ENCODE measurements around the gene KCNK5. TPM values are rescaled to one million over a fixed set of nuclear protein-coding genes. Genes with fewer than 3 reads are reported as not detected.

The KCNK5 gene
- total and polyA plus RNA-seq, 9 of the 15 experiments (the other 6 are each of a cell fraction or from before 2014, with no cell fraction given): 1.5 to 45.8 (median 25.8) TPM

DNA sequence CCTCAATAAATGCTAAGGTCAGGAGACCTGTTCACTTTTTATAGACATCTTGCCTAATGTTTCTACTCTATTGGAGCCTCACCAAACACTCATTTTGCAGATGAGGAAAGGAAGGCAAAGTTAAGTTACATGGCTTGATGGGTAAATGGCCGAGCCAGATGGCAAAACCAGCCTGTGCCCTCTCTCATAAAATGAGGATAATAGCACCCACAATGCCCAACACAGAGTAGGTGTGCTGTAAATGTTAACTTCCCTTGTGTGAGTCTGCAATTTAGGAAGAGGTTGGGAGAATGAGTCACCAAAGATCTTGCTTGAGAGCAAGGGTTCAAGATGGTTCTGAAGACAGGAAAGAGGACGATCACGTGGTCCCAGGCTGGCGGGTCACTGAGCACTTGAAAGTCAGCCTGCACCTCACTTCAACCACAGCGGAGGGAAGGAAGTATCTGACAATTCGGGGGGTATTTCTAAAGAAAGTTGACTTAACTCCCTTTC, 3.3 kb downstream of the KCNK5 start (continued):
- TF ChIP-seq HEY1 (CRISPR knock-in tag; IDR thresholded peaks at IDR 0.05; ENCODE audit: borderline replicate concordance) (no peak), SMC3 (conservative IDR thresholded peaks at IDR 0.05; ENCODE audit: insufficient read depth, low read depth, low read length) (no peak), OTX1 (CRISPR knock-in tag; IDR thresholded peaks at IDR 0.05) (0 out of 2 replicates have a peak, but pooled peaks have one; percentile 47), ZBTB12 (CRISPR knock-in tag; IDR thresholded peaks at IDR 0.05) (peak; percentile 31; the same call in 1 of the 2 replicates), ZNF583 (CRISPR knock-in tag; IDR thresholded peaks at IDR 0.05) (peak; percentile 77), EP300 (IDR thresholded peaks at IDR 0.05; ENCODE audit: low read length) (peak; percentile 40; the same call in 1 of the 2 replicates), ZEB2 (IDR thresholded peaks at IDR 0.05) (0 out of 2 replicates have a peak, but pooled peaks have one; percentile 23), HMGN3 (IDR thresholded peaks at IDR 0.05; ENCODE audit: borderline replicate concordance, extremely low read depth, insufficient read length, low read depth, low read length) (no peak), HMBOX1 (IDR thresholded peaks at IDR 0.05) (0 out of 2 replicates have a peak, but pooled peaks have one; percentile 22), ZNF354B (CRISPR knock-in tag; IDR thresholded peaks at IDR 0.05) (0 out of 2 replicates have a peak, but pooled peaks have one; percentile 2), ARID2 (IDR thresholded peaks at IDR 0.05) (0 out of 2 replicates have a peak, but pooled peaks have one; percentile 5), FOXP1 (CRISPR knock-in tag; IDR thresholded peaks at IDR 0.05) (no peak), MAFF (IDR thresholded peaks at IDR 0.05; ENCODE audit: low read length) (peak; percentile 59; the same call in 1 of the 2 replicates), KLF6 (CRISPR knock-in tag; IDR thresholded peaks at IDR 0.05; ENCODE audit: borderline replicate concordance) (peak; percentile 79), BRD4 (IDR thresholded peaks at IDR 0.05) (no peak), HNRNPH1 (optimal IDR thresholded peaks at IDR 0.05; ENCODE audit: low read depth, low read length) (no peak), ZMIZ1 (IDR thresholded peaks at IDR 0.05; ENCODE audit: low read depth in 2 of 2, low read length in 2 of 2) (0 out of 4 replicates have a peak, but pooled peaks of 1 of the 2 experiments have one; percentile 52), CBFB (CRISPR knock-in tag; IDR thresholded peaks at IDR 0.05) (no peak), SRSF1 (IDR thresholded peaks at IDR 0.05; ENCODE audit: low read depth, low read length) (no peak), XRCC5 (IDR thresholded peaks at IDR 0.05; ENCODE audit: low read depth, low read length) (no peak), MEIS2 (IDR thresholded peaks at IDR 0.05; ENCODE audit: partially characterized antibody) (no peak)
- TF ChIP-seq, protein P1, sequence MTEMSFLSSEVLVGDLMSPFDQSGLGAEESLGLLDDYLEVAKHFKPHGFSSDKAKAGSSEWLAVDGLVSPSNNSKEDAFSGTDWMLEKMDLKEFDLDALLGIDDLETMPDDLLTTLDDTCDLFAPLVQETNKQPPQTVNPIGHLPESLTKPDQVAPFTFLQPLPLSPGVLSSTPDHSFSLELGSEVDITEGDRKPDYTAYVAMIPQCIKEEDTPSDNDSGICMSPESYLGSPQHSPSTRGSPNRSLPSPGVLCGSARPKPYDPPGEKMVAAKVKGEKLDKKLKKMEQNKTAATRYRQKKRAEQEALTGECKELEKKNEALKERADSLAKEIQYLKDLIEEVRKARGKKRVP (CRISPR knock-in tag; IDR thresholded peaks at IDR 0.05): no peak
